HK-2 (cell line): ENCODE data around the gene ACTRT2.

Experiments
- DNase-seq: peaks from one replicate; pipeline ENCODE4 v3.0.0-alpha.2; 2018; ENCODE audit not compliant: unreplicated experiment

The ACTRT2 gene

GRCh38 chr1:3032371-3033039, 11.2 kb downstream of the ACTRT2 start:
- no peak for DNase-seq

DNA sequence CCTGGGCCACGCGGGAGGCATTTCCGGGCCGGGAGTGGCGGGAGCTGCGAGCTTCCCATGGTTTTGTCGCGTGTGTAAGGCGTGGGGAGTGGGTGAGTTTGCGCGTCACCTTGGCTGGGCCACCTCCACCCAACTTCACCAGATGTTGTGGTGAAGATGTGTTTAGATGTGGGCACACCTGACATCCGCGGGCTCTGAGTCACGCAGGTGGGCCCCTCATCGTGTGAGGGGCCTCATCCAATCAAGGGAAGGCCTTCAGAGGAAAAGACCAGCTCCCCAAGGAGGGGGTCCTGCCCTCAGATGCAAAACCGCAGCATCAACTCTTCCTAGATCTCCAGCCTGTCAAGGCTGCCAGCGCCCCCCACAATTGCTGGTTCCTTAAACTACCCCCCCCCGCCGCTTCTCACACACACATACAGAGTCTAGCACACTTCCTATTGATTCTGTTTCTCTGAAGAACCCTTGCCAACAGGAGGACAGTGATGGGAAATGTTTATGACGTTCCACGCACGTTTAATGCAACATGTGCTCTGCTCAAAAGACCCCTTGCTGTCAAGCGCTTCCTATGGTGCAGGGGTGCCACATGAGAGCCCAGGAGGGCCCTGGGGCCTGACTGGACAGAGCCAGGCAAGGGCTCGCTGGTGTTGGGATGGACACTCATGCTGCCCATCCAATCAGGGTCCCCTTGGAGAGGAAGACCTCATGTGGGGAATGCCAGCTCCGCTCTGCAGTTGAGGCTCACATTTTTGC, 11.9 kb downstream of the ACTRT2 start:
- no peak for DNase-seq

DNA sequence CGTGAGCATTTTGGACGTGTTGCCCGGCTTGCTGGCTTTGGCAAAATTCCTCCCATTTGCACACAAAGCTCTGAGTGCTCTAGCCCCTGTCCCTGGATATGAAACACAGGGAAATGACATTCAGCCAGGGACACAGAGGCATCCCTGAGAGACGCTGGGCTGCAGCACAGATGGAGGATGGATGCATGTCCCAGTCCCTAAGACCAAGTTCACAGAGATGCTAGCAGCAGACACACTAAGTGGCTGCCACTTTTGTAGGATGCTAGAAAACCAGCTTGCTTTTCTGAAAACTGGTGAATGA, 12.5 kb downstream of the ACTRT2 start:
- no peak for DNase-seq

DNA sequence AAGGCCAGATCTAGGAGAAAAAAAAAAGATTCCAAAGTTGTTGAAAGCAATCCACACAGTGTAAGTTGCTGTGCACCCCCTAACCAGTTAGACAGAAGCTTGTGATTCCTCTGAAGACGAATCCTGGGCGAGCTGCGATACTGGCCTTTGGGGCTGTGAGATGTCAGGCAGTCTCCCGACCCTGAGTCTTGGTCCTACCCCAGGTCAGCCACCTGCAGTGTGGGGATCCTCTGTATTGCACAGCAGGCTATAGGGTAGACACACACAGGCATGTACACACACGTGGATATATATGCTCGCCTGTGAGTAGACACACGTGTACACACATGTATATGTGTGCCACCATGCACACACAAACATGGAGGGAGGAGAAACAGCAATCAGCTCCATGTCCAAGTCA, 12.9 kb downstream of the ACTRT2 start:
- no peak for DNase-seq

DNA sequence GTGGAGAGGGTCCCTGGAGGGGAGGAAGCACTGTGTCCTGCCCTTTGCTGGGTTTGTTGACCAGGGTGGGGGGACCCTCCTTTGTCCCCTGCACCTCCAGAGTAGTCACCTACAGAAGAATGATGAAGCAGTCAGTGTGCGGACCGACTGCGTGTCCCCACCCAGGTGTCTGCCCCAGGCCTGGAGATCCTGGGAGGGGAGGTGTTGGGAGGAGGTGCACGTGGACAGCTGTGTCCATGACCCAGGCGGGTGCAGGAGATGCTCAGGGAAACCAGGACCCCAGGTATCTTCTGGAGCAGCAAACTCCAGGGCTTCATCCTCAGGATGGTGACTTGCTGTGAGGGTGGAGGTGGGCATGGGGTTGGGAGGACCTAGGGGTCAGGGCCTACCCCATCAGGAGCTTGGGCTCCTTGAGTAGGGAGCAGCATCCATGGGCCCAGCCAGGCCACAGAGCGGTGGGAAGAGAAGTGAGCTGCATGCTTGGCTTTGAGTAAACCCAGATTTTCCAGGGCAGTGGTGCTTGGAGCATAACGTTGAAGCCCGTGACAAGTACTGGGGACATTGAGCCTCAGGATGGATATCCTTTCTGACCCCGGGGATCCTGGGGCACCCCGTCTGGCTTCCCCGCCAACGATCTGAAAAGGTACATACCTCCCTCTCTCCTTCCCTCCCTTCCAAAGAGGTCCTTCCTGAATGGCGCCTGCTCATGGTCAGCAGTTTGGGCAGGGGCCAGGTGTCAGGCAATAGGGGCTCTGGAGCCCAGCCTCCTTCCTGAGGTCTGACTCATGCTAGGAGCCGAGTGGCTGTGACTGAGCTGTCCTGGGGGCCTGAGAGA, 13.7 kb downstream of the ACTRT2 start:
- DNase-seq: no peak

- DNase-seq: no peak
Observed at GRCh38 chr1:3035563-3036446, 14.5 kb downstream of the ACTRT2 start.

GRCh38 chr1:3036447-3037280, 15.4 kb downstream of the ACTRT2 start:
- DNase-seq: no peak

GRCh38 chr1:3037281-3038040, 16.2 kb downstream of the ACTRT2 start:
- DNase-seq: no peak

DNA sequence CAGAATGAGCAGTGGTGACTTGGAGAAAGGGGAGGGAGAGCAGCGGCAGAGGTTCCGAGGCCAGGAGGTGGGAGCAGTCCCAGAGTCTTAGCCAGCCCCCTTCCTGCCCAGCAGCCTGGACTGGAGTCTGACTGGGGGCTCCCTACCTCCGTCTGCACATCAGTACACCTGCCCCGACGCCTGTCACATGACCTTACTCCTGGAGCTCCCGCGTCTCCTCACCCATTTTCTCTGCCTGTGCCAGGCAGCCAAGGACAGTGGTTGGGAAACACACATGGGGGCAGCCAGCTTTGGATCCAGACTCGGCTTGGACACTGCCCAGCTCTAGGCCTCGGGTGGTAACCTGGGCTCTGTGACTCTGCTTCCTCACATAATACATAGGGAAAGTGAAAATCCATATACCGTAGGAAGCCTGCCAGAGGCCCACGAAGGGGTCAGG, 16.9 kb downstream of the ACTRT2 start:
- DNase-seq: no peak

DNA sequence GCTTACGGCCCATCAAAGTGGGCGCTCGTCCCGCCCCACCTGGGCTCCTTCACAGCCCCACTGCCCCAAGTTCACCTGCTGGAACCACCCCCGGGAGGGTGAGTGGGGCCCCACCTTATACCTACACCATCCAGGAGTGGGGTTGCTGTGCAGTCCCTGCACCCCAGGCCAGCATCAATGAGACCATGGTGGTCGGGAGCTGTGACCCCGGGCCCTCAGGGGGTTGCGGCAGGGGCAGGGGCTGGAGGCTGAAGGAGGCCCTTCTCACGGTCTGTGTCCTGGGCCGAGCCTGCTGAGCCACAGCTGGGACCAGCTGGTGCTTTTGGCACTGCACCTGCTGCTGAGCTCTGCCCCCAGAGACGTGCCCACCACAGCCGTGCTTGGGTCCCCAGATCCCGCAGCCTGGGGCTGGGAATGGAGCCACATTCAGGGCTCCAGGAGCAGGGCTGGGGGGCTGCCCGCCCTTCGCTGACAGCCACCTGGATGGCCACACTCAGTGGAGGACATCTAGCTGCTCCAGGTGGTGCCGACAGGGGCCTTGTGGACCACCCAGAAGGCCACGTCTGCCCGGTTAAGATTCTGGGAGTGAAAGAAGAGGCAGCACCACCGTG, 17.4 kb downstream of the ACTRT2 start:
- no peak for DNase-seq

GRCh38 chr1:3040004-3040403, 18.7 kb downstream of the ACTRT2 start:
- DNase-seq: no peak

GRCh38 chr1:3042481-3042880, 21.2 kb downstream of the ACTRT2 start:
- DNase-seq: no peak

DNA sequence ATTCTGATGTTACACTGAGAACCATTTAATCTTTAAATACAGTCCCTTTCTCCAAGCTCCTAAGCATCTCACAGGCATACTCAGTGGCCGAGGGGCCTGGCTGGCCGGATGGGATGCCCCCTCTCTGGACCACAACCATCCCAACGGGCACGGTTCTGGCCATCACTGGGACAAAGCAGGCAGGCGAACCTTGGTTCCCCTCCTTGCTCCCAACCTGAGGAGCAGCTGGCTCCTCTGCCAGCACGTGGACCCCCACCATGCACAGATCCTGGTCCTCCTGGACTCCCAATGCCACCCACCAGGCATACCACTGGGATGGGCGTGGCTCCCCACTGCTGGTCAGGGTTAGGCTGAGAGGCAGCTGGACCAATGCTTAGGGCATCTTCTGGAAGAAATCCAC, 27.9 kb downstream of the ACTRT2 start:
- DNase-seq: no peak

DNA sequence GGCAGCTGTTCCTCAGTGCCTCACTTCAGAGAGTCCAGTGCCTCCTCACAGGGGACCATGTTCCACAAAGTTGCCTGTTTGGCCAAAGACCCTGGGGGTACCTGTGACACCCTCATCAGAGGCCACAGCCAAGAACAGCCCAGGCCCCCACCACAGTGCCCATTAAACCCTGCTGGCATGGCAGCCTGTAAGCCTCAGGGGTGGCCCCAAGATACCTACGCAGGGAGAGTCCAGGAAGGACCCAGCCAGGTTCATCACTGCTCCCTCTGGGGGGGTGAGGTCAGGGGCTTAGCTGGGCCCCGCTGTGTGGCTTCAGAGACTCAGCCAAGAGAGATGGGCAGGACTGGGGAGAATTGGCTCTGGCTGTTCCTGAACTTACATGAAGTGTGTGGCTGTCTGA, 28.6 kb downstream of the ACTRT2 start:
- DNase-seq: no peak

DNA sequence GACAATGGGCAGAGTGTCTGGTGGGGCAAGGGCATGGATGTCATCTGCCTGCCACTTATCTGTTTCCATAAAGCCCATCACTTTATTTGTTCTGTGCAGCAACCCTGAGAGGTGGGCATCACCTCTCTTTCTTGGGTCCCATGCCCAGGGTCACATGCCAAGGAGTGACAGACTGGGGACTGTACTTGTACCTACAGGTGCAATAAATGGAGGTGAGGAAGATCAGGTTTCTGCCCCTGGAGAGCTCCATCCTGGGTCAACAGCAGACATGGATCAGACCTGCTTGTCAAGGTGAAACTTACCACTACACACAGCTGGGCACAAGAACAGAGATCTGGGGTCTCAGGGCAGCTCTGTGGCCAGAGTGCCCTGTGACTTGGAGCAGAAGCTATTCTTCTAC, 29.3 kb downstream of the ACTRT2 start:
- no peak for DNase-seq

DNA sequence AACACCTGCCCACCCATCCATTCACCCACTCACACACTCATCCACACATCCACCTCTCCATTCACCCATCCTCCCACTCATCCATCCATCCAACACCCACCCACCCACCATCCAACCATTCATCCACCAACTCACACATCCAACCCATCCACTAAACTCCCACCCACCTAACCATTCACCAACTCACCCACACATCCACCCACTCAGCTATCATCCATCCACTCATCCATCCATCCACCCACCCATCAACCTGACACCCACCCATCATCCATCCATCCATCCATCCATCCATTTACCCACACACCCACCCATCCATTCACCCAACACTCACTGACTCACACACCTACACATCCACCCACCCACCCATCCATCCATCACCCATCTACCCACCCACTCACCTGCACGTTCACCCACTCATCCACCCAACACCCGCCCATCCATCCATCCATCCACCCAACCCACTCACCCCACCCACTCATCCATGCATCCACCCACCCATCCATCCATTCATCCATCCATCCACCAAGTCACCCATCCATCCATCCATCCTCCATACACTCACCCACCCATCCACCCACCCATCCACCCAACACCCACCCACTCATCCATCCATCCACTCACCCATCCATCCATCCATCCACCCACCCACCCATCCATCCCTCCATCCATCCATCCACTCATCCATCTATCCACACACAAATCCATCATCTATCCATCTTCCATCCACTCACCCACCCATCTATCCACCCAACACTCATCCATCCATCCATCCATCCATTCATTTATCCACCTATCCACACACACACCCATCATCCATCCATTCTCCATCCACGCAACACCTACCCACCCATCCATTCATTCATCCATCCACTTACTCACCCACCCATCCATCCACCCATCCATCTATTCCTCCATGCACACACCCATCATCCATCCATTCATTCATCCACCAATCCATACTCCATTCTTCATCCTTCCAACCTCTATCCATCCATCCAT, 30.3 kb downstream of the ACTRT2 start:
- DNase-seq: no peak

DNA sequence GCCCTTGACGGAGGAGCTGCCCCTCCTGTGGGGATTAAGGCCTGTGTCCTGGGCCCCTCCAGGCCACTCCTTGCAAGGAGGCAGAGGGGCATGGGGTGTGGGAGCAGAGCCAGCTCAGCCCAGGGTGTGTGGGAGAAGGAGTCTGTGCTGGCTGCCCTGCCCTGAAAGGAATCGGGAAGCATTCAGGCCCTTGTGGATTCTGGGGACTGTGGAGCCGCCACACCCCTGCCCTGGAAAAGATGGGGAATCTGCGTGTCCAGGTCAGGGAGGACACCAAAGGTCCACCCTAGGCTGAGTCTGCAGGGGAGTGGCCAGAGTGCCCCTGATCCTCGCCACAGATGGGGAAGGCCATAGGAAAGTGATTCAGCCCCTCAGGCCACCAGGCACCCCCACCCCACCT, 31.2 kb downstream of the ACTRT2 start:
- DNase-seq: no peak

DNA sequence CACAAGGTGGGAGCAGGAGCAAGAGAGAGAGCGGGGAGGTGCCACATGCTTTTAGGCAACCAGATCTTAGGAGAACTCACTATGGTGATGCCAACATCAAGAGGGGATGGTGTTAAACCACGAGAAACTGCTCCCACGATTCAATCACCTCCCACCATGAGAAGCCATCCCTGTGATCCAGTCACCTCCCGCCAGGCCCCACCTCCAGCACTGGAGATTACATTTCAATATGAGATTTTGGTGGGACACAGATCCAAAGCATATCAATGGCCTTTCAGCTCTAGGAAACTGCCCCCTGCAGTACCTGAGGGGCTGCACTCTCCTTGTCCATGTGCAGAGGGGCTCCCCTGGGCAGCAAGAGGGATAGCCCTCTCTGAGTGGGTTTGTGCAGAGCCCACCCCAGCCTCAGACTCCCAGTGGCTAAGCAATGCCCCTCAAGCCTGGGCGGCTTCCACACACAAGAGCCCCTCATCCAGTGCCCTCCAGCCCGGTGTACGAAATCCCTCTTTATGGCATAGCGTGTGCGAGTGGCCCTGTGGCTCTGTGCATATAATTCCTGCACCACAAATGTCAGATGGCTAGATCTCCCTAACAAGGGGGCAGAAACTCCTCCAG, 32.2 kb downstream of the ACTRT2 start:
- no peak for DNase-seq
